ENCODE data around the gene UBR4. TPM values are rescaled to one million over a fixed set of nuclear protein-coding genes. Genes with fewer than 3 reads are reported as not detected.

Gene UBR4
- total and polyA plus RNA-seq, 2 experiments from 2014 or later: 49.4 to 63.7 TPM

DNA sequence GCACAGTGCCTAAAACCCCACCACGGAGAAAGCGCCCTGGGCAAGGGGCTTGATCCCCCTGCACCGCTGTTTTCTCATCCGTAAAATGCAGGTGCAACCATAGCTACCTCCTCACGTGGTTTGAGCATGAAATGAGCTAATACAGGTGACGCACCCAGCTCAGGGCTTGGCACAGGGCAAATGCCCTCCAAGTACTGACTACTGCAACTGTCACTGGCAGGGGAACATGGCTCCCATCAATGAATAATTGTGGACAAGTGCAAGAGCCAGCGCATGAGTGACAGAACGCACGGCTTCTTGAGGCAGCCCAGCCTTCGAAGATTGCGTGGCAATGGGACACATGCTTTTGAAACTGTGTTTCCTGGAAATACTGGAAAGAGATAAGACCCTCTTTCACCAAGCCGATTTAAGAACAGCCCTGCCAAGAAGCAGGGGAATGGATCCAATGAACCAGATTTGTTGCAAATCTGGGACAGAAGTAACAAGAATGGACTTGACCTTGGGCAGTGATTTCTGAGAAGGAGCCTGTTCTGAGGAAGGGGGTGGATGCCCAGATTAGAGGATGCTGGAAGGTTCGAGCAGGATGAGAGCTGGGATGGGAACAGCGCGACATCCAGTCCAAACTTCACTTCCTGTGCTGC lies 160.8 kb downstream of the UBR4 start:
- TF ChIP-seq EZH2phosphoT487 (IDR thresholded peaks at IDR 0.05; ENCODE audit: insufficient read depth, low read depth) (no peak), EZH2 (IDR thresholded peaks at IDR 0.05; ENCODE audit: insufficient read depth, poor library complexity, severe bottlenecking) (no peak)
- Histone ChIP-seq H3K36me3 (ENCODE audit: low read depth) (no peaks in the 10 kb centered on the region), H3K9me2 (ENCODE audit: insufficient read depth) (no peaks in the 10 kb centered on the region), H3K79me2 (ENCODE audit: insufficient read depth) (no peaks in the 10 kb centered on the region), H3K27me3 (replicated peaks; ENCODE audit: insufficient read depth) (no peaks in the 10 kb centered on the region; the same call in 1 of the 2 replicates), H3K4me3 (no peak overlapping the region), H3K27ac (no peak overlapping the region), H4K20me1 (ENCODE audit: insufficient read depth) (no peaks in the 10 kb centered on the region), H3K9me3 (ENCODE audit: low read depth) (no peaks in the 10 kb centered on the region), H3F3A (ENCODE audit: insufficient read depth) (no peaks in the 10 kb centered on the region), H3K4me2 (ENCODE audit: unreplicated experiment) (no peak overlapping the region), H2AFZ (no peak overlapping the region), H3K4me1 (ENCODE audit: insufficient read depth) (0 out of 2 replicates have a peak, but pooled peaks cover 3% of the 10 kb centered on the region), H3K9ac (no peak overlapping the region)
- in situ Hi-C loops (cut with MboI): no loop called here
- WGBS, 2 experiments (ENCODE audit: low coverage in 1 of 2, low lambda C conversion rate in 2 of 2, missing lambda C conversion rate in 2 of 2): 71 to 73% methylated on average over 15 of the region's 15 CpGs
- DNase-seq: no peak

DNA sequence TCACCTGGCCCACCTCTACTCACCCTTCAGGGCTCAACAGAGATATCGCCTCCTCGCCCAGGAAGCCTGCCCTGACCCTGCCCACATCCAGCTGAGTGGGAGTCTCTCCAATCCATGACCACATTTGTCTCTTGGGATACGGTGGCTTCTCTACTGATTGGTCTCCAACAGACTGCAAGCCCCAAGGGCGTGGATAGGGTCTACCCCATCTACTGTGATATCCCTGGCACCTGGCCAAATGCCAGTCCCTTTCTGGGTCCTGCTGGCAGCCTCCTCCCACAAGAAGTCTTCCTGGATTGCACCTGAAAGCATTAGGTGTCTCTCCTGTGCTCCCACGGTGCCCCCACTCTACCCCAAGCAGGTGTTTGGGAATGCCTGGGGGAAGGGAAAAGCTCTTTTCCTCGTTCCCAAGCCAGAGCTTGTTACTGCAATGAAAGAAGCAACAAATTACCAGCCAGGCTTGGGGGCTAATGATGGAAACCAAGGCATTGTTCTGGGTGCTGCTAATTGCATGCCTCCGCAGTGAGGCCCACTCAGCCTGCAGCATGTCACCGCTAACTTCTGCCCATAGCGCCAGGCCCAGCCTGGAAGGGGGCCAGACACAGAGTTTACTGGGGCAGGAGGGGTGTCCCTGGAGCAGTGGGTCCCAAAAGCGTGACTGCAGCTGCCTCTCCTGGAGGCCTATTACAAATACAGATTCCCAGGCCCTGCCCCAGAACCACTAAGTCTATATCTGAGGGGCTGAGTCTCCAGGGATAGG lies 162.9 kb downstream of the UBR4 start:
- no peak overlapping the region for H3K9ac ChIP-seq
- no peaks in the 10 kb centered on the region for H3K79me2 ChIP-seq (ENCODE audit: insufficient read depth)
- no peaks in the 10 kb centered on the region for H3K36me3 ChIP-seq (ENCODE audit: low read depth)
- 80% methylated on average over 10 of the region's 10 CpGs for WGBS, 2 experiments (ENCODE audit: low coverage in 1 of 2, low lambda C conversion rate in 2 of 2, missing lambda C conversion rate in 2 of 2)
- no peaks in the 10 kb centered on the region for H3K9me2 ChIP-seq (ENCODE audit: insufficient read depth)
- no peaks in the 10 kb centered on the region for H3F3A ChIP-seq (ENCODE audit: insufficient read depth)
- no peak overlapping the region for H3K27ac ChIP-seq
- H3K27me3 ChIP-seq (replicated peaks; ENCODE audit: insufficient read depth): no peaks in the 10 kb centered on the region
- H4K20me1 ChIP-seq (ENCODE audit: insufficient read depth): no peaks in the 10 kb centered on the region
- no peak overlapping the region for H3K4me2 ChIP-seq (ENCODE audit: unreplicated experiment)
- no peak overlapping the region for H2AFZ ChIP-seq
- no peak for DNase-seq
- H3K4me1 ChIP-seq (ENCODE audit: insufficient read depth): no peaks in the 10 kb centered on the region
- in situ Hi-C loops (cut with MboI): no loop called here
- no peak for TF ChIP-seq EZH2 (IDR thresholded peaks at IDR 0.05; ENCODE audit: insufficient read depth, poor library complexity, severe bottlenecking)
- no peak for TF ChIP-seq EZH2phosphoT487 (IDR thresholded peaks at IDR 0.05; ENCODE audit: insufficient read depth, low read depth)
- no peaks in the 10 kb centered on the region for H3K9me3 ChIP-seq (ENCODE audit: low read depth)
- H3K4me3 ChIP-seq: no peak overlapping the region

DNA sequence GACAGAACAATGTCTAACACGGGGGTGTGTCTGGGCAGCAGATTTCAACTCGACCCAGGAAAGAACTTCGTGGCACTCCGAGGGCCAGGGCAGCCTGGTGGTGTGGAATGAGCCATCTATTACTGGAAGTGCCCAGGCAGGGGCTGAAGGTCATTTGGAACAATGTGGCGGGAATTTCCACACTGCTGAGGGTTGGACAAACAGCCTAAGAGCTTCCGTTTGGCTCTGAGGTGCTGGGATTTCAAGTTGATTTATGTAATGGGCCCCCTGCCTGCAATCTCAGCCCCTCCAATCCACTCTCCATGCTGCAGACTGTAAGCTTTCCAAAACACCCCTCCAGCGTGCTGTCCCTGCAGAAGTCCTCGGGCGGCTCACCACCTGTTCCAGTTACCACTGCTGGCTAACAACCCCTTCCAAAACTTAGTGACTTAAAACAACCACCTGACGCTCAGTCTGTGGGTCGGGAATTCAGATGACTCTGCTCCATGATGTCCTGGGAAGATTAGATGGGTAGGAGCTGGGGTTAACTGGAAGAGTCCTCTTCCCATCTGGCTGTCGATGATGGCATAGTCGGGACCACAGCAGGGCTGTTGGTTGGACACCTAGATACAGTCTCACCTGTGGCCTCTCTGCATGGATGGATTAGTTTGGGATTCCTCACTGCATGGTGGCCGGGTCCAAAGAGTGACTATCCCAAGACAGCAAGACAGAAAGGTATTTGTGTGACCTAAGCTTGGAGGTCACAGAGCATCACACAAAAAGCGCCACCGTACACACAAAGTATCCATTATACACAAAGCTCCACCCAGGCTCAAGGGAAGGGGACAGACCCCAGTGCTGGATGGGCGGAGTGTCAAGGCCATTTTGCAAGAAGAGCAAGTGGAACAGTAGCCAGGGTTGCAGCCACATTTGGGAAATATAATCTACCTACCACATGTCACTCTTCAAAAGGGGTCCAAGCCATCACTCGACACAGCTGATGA lies 163.9 kb downstream of the UBR4 start:
- Histone ChIP-seq H3K36me3 (ENCODE audit: low read depth) (no peaks in the 10 kb centered on the region), H4K20me1 (ENCODE audit: insufficient read depth) (no peaks in the 10 kb centered on the region), H3K9ac (no peak overlapping the region), H3K27ac (no peak overlapping the region), H3F3A (ENCODE audit: insufficient read depth) (no peaks in the 10 kb centered on the region), H3K79me2 (ENCODE audit: insufficient read depth) (no peaks in the 10 kb centered on the region), H3K9me2 (ENCODE audit: insufficient read depth) (no peaks in the 10 kb centered on the region), H3K9me3 (ENCODE audit: low read depth) (no peaks in the 10 kb centered on the region), H2AFZ (no peak overlapping the region), H3K4me1 (ENCODE audit: insufficient read depth) (no peaks in the 10 kb centered on the region), H3K27me3 (replicated peaks; ENCODE audit: insufficient read depth) (no peaks in the 10 kb centered on the region), H3K4me2 (ENCODE audit: unreplicated experiment) (no peak overlapping the region), H3K4me3 (no peak overlapping the region)
- TF ChIP-seq EZH2 (IDR thresholded peaks at IDR 0.05; ENCODE audit: insufficient read depth, poor library complexity, severe bottlenecking) (no peak), EZH2phosphoT487 (IDR thresholded peaks at IDR 0.05; ENCODE audit: insufficient read depth, low read depth) (no peak)
- in situ Hi-C loops (cut with MboI): no loop called here
- 76 to 80% methylated on average over 18 of the region's 18 CpGs for WGBS, 2 experiments (ENCODE audit: low coverage in 1 of 2, low lambda C conversion rate in 2 of 2, missing lambda C conversion rate in 2 of 2)
- no peak for DNase-seq

Measured in GM23248 (cell line).